HFFc6 (cell line): ENCODE measurements around the gene HCFC2. TPM values are rescaled to one million over a fixed set of nuclear protein-coding genes. Genes with fewer than 3 reads are reported as not detected.
"Not testable (repeated sequence)": the region's sequence is repeated elsewhere in the genome, so short reads cannot be mapped to it uniquely, and the experiment has no call there.

ENCODE experiments used
- DNase-seq: peaks from one replicate; pipeline ENCODE4 v3.0.0-alpha.2; 2018
- H3K27ac Mint-ChIP-seq: 2 replicates; pipeline ENCODE4 v1.8.0; 2020; ENCODE audit warnings: mild to moderate bottlenecking, mixed read lengths
- H3K27me3 Mint-ChIP-seq: 2 replicates; pipeline ENCODE4 v1.8.0; 2021; ENCODE audit warnings: mild to moderate bottlenecking, moderate library complexity, mixed read lengths; ENCODE audit not compliant: insufficient read depth
- H3K36me3 Mint-ChIP-seq: 2 replicates; pipeline ENCODE4 v1.8.0; 2021; ENCODE audit warnings: low read depth, mixed read lengths
- H3K4me1 Mint-ChIP-seq: 2 replicates; pipeline ENCODE4 v1.8.0; 2020; ENCODE audit warnings: low read depth, mixed read lengths
- H3K4me3 Mint-ChIP-seq: 2 replicates; pipeline ENCODE4 v1.8.0; 2020; ENCODE audit warnings: mild to moderate bottlenecking, moderate library complexity, mixed read lengths
- H3K9me3 Mint-ChIP-seq: 2 replicates; pipeline ENCODE4 v1.8.0; 2020; ENCODE audit warnings: mild to moderate bottlenecking, mixed read lengths
- total RNA-seq, 6 experiments: library from RNA; stranded (reverse); fragmentation: NEBNext Ultra II Directional; extraction: Animal tissue kit (Norgen Biotek cat#: 25700); gene quantifications; 2 replicates in 1 of 6; 3 replicates in 5 of 6; pipeline ENCODE4 v1.2.3, GENCODE V29; 2021
- TF ChIP-seq, protein P1 (sequence below): fragments of 200-600 bp; sonication (generic); IDR thresholded peaks from 2 replicates; pipeline ENCODE4 v1.5.0; 2021; ENCODE audit warnings: antibody characterized with exemption, mild to moderate bottlenecking

The HCFC2 gene
- total RNA-seq, 6 experiments from 2014 or later = 19.6 to 23.8 (median 21.9) TPM

DNA sequence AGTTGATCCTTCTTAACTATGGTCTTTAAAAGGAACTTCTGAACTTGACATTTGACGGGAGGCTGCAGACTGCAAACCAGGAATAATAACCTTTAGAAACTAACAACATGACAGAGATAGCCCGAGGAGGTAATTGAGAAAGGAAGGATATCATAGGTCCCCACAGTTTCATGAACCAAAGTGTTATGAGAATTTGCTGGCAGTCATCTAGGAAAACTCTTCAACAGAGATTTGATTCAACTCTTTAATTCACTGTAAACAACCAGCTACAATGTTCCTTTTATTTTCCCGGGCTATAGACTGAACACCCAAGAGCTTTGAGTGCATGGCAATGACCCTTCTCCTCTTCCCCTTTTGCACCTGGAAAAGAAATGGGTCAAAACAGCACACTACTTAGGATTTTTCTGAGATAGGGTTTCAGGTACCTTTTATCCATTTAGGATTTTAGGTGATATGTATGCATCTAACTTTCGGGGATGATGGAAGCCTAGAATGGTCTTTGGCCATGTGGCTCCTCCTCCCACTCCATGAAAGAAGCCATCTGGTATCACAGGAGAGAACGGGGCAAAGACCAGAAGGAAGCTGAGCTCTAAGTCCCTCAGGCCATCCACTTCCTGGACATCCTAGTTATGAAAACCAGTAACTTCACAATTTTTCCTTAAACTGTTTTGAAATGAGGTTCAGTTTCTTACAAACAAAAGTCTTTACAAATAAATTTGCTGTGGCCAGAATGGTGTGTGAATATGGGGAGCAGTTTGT, 37.3 kb upstream of the HCFC2 start:
- TF ChIP-seq, protein P1, sequence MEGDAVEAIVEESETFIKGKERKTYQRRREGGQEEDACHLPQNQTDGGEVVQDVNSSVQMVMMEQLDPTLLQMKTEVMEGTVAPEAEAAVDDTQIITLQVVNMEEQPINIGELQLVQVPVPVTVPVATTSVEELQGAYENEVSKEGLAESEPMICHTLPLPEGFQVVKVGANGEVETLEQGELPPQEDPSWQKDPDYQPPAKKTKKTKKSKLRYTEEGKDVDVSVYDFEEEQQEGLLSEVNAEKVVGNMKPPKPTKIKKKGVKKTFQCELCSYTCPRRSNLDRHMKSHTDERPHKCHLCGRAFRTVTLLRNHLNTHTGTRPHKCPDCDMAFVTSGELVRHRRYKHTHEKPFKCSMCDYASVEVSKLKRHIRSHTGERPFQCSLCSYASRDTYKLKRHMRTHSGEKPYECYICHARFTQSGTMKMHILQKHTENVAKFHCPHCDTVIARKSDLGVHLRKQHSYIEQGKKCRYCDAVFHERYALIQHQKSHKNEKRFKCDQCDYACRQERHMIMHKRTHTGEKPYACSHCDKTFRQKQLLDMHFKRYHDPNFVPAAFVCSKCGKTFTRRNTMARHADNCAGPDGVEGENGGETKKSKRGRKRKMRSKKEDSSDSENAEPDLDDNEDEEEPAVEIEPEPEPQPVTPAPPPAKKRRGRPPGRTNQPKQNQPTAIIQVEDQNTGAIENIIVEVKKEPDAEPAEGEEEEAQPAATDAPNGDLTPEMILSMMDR = no peak
- Mint-ChIP-seq H3K36me3 (no peaks in the 10 kb centered on the region; the same call in 1 of the 2 replicates), H3K27me3 (no peaks in the 10 kb centered on the region), H3K27ac (no peak overlapping the region), H3K4me3 (no peak overlapping the region), H3K4me1 (peaks cover 10% of the 10 kb centered on the region; the same call in 1 of the 2 replicates), H3K9me3 (no peaks in the 10 kb centered on the region)
- DNase-seq = no peak

DNA sequence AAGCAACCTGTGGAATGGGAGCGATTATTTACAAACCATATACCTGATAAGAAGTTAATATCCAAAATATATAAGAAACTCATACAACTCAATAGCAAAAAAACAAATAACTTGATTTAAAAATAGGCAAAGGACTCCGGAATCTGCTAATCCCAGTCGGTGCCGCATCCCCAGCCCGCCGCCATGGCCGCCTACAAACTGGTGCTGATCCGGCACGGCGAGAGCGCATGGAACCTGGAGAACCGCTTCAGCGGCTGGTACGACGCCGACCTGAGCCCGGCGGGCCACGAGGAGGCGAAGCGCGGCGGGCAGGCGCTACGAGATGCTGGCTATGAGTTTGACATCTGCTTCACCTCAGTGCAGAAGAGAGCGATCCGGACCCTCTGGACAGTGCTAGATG, 33.7 kb upstream of the HCFC2 start:
- not testable (repeated sequence) for H3K4me1 Mint-ChIP-seq, H3K9me3 Mint-ChIP-seq, H3K27me3 Mint-ChIP-seq, DNase-seq, H3K4me3 Mint-ChIP-seq, H3K27ac Mint-ChIP-seq
- H3K36me3 Mint-ChIP-seq = peaks cover 13% of the 10 kb centered on the region

DNA sequence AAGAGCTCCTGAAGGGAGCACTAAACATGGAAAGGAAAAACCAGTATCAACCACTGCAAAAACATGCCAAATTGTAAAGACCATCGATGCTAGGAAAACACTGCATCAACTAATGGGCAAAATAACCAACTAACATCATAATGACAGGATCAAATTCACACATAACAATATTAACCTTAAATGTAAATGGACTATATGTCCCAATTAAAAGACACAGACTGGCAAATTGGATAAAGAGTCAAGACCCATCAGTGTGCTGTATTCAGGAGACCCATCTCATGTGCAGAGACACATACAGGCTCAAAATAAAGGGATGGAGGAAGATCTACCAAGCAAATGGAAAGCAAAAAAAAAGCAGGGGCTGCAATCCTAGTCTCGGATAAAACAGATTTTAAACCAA, 28.2 kb upstream of the HCFC2 start:
- not testable (repeated sequence) for H3K4me3 Mint-ChIP-seq

DNA sequence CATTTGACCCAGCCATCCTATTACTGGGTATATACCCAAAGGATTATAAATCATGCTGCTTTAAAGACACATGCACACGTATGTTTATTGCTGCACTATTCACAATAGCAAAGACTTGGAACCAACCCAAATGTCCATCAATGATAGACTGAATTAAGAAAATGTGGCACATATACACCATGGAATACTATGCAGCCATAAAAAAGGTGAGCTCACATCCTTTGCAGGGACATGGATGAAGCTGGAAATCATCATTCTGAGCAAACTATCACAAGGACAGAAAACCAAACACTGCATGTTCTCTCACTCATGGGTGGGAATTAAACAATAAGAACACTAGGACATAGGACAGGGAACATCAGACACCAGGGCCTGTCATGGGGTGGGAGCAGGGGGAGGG, 24.6 kb upstream of the HCFC2 start:
- not testable (repeated sequence) for H3K27ac Mint-ChIP-seq, H3K27me3 Mint-ChIP-seq, H3K4me3 Mint-ChIP-seq, H3K9me3 Mint-ChIP-seq, DNase-seq
- H3K4me1 Mint-ChIP-seq = peaks cover 11% of the 10 kb centered on the region
- peaks cover 29% of the 10 kb centered on the region for H3K36me3 Mint-ChIP-seq

More for the DNA sequence above, 28.2 kb upstream of the HCFC2 start:
- not testable (repeated sequence) for H3K9me3 Mint-ChIP-seq, H3K27me3 Mint-ChIP-seq, H3K27ac Mint-ChIP-seq, H3K4me1 Mint-ChIP-seq, DNase-seq
- H3K36me3 Mint-ChIP-seq = peaks cover 14% of the 10 kb centered on the region

DNA sequence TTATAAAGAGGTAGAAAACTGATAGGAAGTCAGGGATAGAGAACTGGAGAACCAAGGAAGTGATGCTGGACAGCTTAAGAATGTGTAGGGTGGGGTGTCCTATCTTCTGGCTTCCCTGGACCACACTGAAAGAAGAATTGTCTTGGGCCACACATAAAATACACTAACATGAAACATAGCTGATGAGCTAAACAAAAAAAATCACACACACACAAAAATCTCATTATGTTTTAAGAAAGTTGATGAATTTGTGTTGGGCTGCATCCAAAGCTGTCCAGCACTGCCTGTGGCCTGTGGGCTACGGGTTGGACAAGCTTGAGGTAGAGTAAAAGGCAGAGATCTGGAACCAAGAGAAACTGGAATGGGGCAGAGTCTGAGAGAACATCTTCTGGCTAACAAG, 21.8 kb upstream of the HCFC2 start:
- Mint-ChIP-seq H3K27me3 (no peaks in the 10 kb centered on the region; the same call in 1 of the 2 replicates), H3K36me3 (peaks cover 31% of the 10 kb centered on the region), H3K9me3 (peaks cover 3% of the 10 kb centered on the region; the same call in 1 of the 2 replicates), H3K4me3 (no peak overlapping the region), H3K27ac (no peak overlapping the region), H3K4me1 (peaks cover 26% of the 10 kb centered on the region)
- DNase-seq = no peak
- TF ChIP-seq, protein P1 = no peak

DNA sequence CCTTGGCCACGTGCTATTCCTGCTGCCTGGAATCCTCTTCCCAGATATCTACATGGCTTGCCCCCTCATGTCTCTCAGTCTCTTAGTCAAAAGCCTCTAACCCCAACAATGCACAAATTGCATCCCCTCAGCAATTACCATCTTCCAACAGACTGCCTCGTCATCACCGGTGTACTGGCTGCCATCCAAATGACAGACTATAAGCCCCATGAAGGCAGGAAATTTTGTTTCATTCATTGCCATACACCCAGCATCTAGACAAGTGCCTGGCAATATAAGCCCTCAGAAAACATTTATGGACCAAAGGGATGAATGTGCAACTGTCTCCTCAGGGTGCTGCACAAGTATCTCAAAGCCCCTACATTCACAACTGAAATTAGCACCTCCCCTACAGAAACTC, 20.2 kb upstream of the HCFC2 start:
- Mint-ChIP-seq H3K4me3 (no peak overlapping the region), H3K9me3 (no peaks in the 10 kb centered on the region), H3K4me1 (peaks cover 42% of the 10 kb centered on the region), H3K27ac (no peak overlapping the region), H3K36me3 (peaks cover 31% of the 10 kb centered on the region), H3K27me3 (no peaks in the 10 kb centered on the region; the same call in 1 of the 2 replicates)
- no peak for DNase-seq
- TF ChIP-seq, protein P1 = no peak

DNA sequence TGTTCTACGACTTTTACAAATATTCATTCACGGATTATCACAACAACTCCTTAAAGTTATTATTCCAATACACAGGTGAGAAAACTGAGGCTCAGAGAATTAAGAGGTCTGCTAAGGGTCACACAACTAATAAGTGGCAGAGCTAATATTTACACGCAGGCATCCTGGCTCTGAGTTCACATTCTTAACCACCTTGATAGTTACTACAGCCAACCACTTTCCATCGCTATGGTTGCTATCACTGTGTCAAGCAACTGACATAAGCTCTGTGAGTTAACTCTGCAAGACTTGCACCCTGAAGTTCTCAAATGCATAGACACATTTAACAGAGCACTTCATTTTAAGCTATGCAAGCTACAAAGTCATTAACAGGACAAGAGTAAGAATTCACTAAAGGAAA, 18.0 kb upstream of the HCFC2 start:
- Mint-ChIP-seq H3K27ac (no peak overlapping the region), H3K9me3 (no peaks in the 10 kb centered on the region), H3K36me3 (peaks cover 31% of the 10 kb centered on the region), H3K4me1 (peaks cover 55% of the 10 kb centered on the region), H3K27me3 (no peaks in the 10 kb centered on the region; the same call in 1 of the 2 replicates), H3K4me3 (no peak overlapping the region)
- no peak for DNase-seq
- TF ChIP-seq, protein P1 = no peak
